Spleen (tissue), 7 donors: ENCODE measurements around the gene MSMB.

Source experiments
- CTCF ChIP-seq, 11 experiments: fragments of 200-600 bp in 7 of 11; fragments of 450-650 bp in 4 of 11; sonication (generic) in 4 of 11; IDR thresholded peaks in 8 of 11; conservative IDR thresholded peaks in 3 of 11; 1 replicate in 7 of 11; 2 replicates in 4 of 11; pipeline versions ENCODE4 v1.4.0 to v1.8.0; 2016 to 2021; ENCODE audit warnings: antibody characterized with exemption in 11 of 11, inconsistent platforms in 4 of 11, mild to moderate bottlenecking in 1 of 11
- POLR2A ChIP-seq, 3 donors: fragments of 450-650 bp; IDR thresholded peaks; one replicate each; pipeline ENCODE4 v1.5.1; 2017; ENCODE audit warnings: antibody characterized with exemption in 3 of 3, mild to moderate bottlenecking in 1 of 3
- POLR2AphosphoS5 ChIP-seq, 3 donors: sonication (generic); formaldehyde crosslinking; IDR thresholded peaks; one replicate each; pipeline ENCODE4 v1.5.1; 2017; ENCODE audit warnings: antibody characterized with exemption in 3 of 3
- donor health status: DM: no; HTN: no; CAD: no; lungs with moderate emphysema.
- donor health status: DM: no; HTN: no; CAD: no.
- donor health status: DM: no; HTN: no; CAD: no.

GRCh38 chr10:46052791-46053375 is 6.8 kb upstream of the MSMB start:
- TF ChIP-seq POLR2AphosphoS5 (IDR thresholded peaks at IDR 0.05) (no peak), CTCF (IDR thresholded peaks at IDR 0.05 in 8 of 11, conservative IDR thresholded peaks at IDR 0.05 in 3 of 11) (no peak), POLR2A (IDR thresholded peaks at IDR 0.05) (no peak)
